ENCODE results near the gene NMRK1. TPM values are rescaled to one million over a fixed set of nuclear protein-coding genes. Genes with fewer than 3 reads are reported as not detected.
A peak's percentile ranks its signal among the peaks of the same experiment; 100 is the strongest.

NMRK1 gene
- total RNA-seq, 3 donors from 2014 or later (not counting 1 experiment from before 2014, with no cell fraction given) = 23.7 to 52.0 (median 44.4) TPM

- Histone ChIP-seq H3K4me3 (ENCODE audit: low read length) (no peak overlapping the region), H3K4me1 (ENCODE audit: control insufficient read depth, insufficient read depth, low read length) (peaks cover 26% of the 10 kb centered on the region), H3K36me3 (ENCODE audit: control insufficient read depth, insufficient read depth, low read length) (peaks cover 19% of the 10 kb centered on the region), H3K27me3 (ENCODE audit: control insufficient read depth, insufficient read depth, low read length) (no peaks in the 10 kb centered on the region), H3K9me3 (ENCODE audit: control insufficient read depth, insufficient read depth, low read length) (no peaks in the 10 kb centered on the region), H3K27ac (ENCODE audit: low read length) (no peak overlapping the region)
- peak overlapping the region; percentile 92 to 100 for H3K27ac Mint-ChIP-seq
- no peak for DNase-seq
- intact Hi-C loops (cut with micrococcal nuclease) = loop anchor here (10.0 kb wide), 1 partner anchor 1309 kb away; the partner anchor contains the start of gene RFK
- H3K9me3 Mint-ChIP-seq = no peaks in the 10 kb centered on the region
- 91% methylated on average over 1 of the region's 1 CpG for WGBS (ENCODE audit: insufficient coverage)
- H3K36me3 Mint-ChIP-seq = no peaks in the 10 kb centered on the region
- TF ChIP-seq CTCF (IDR thresholded peaks at IDR 0.05) = no peak
- peaks cover 51 to 72% of the 10 kb centered on the region in 2 donors for H3K4me1 Mint-ChIP-seq
- no peaks in the 10 kb centered on the region for H3K27me3 Mint-ChIP-seq (ENCODE audit: low read depth in 2 of 2)
- no peak for ATAC-seq
- peak overlapping the region; percentile 100 for H3K4me3 Mint-ChIP-seq
Observed at GRCh38 chr9:75085640-75086039, 2.3 kb downstream of the NMRK1 start.

GRCh38 chr9:75084081-75084672, 3.8 kb downstream of the NMRK1 start:
- peak overlapping the region; percentile 21 to 68 for H3K27ac Mint-ChIP-seq
- WGBS (ENCODE audit: insufficient coverage) = 97% methylated on average over 5 of the region's 5 CpGs
- H3K27me3 Mint-ChIP-seq (ENCODE audit: low read depth in 2 of 2) = no peaks in the 10 kb centered on the region
- H3K36me3 ChIP-seq (ENCODE audit: control insufficient read depth, insufficient read depth, low read length) = peaks cover 19% of the 10 kb centered on the region
- H3K36me3 Mint-ChIP-seq = no peaks in the 10 kb centered on the region
- H3K4me1 Mint-ChIP-seq = peaks cover 38 to 62% of the 10 kb centered on the region in 2 donors
- ATAC-seq (no peak), DNase-seq (no peak)
- no peak for TF ChIP-seq CTCF (IDR thresholded peaks at IDR 0.05)
- no peak overlapping the region for H3K4me3 Mint-ChIP-seq
- no peaks in the 10 kb centered on the region for H3K9me3 ChIP-seq (ENCODE audit: control insufficient read depth, insufficient read depth, low read length)
- no peaks in the 10 kb centered on the region for H3K27me3 ChIP-seq (ENCODE audit: control insufficient read depth, insufficient read depth, low read length)
- H3K27ac ChIP-seq (ENCODE audit: low read length) = no peak overlapping the region
- H3K4me3 ChIP-seq (ENCODE audit: low read length) = no peak overlapping the region
- H3K4me1 ChIP-seq (ENCODE audit: control insufficient read depth, insufficient read depth, low read length) = peaks cover 19% of the 10 kb centered on the region
- no peaks in the 10 kb centered on the region for H3K9me3 Mint-ChIP-seq
- intact Hi-C loops (cut with micrococcal nuclease) = loop anchor here (10.0 kb wide), 1 partner anchor 1311 kb away; the partner anchor contains the start of gene RFK

GRCh38 chr9:75083188-75083970, 4.6 kb downstream of the NMRK1 start:
- H3K9me3 ChIP-seq (ENCODE audit: control insufficient read depth, insufficient read depth, low read length) = no peaks in the 10 kb centered on the region
- intact Hi-C loops (cut with micrococcal nuclease) = loop anchor here (1.0 to 10.0 kb wide), 2 partner anchors 155 to 1311 kb away; partner anchors contain the start of gene RFK
- DNase-seq (peak; percentile 43 to 71), ATAC-seq (peak in 2 of 3 donors; percentile 31 to 50)
- peaks cover 19% of the 10 kb centered on the region for H3K4me1 ChIP-seq (ENCODE audit: control insufficient read depth, insufficient read depth, low read length)
- TF ChIP-seq CTCF (IDR thresholded peaks at IDR 0.05) = no peak
- Mint-ChIP-seq H3K4me1 (peaks cover 33 to 58% of the 10 kb centered on the region in 2 donors), H3K27ac (peak overlapping the region; percentile 21 to 68), H3K9me3 (no peaks in the 10 kb centered on the region), H3K4me3 (no peak overlapping the region), H3K36me3 (no peaks in the 10 kb centered on the region), H3K27me3 (ENCODE audit: low read depth in 2 of 2) (no peaks in the 10 kb centered on the region)
- H3K36me3 ChIP-seq (ENCODE audit: control insufficient read depth, insufficient read depth, low read length) = peaks cover 19% of the 10 kb centered on the region
- no peaks in the 10 kb centered on the region for H3K27me3 ChIP-seq (ENCODE audit: control insufficient read depth, insufficient read depth, low read length)
- H3K4me3 ChIP-seq (ENCODE audit: low read length) = no peak overlapping the region
- 65% methylated on average over 12 of the region's 12 CpGs for WGBS (ENCODE audit: insufficient coverage)
- H3K27ac ChIP-seq (ENCODE audit: low read length) = peak overlapping the region; percentile 47
